BJ (cell line): Measurements from ENCODE around the gene CTSW. TPM values are rescaled to one million over a fixed set of nuclear protein-coding genes. Genes with fewer than 3 reads are reported as not detected.
"Not testable (repeated sequence)": the region's sequence is repeated elsewhere in the genome, so short reads cannot be mapped to it uniquely, and the experiment has no call there.

Experiments
- CTCF ChIA-PET: fragments of 350-600 bp; formaldehyde crosslinking; extraction: SDS; loops from one replicate; lab custom pipeline; 2021; ENCODE audit warnings: antibody characterized with exemption, inconsistent platforms; lab: Yijun Ruan, JAX
- POLR2A ChIA-PET: fragments of 300-600 bp; sonication (Branson Sonifier 250); formaldehyde crosslinking; extraction: SDS; loops from one replicate; lab custom pipeline; 2021; ENCODE audit warnings: antibody characterized with exemption; lab: Charles Lee
- DNase-seq: peaks from one replicate; pipeline ENCODE4 v3.0.0-alpha.2; 2011; ENCODE audit warnings: low read depth
- H3K27me3 ChIP-seq: 2 replicates; pipeline ENCODE4 v1.6.0; 2011; ENCODE audit warnings: low read length; ENCODE audit not compliant: control insufficient read depth, insufficient read depth
- H3K36me3 ChIP-seq: 2 replicates; pipeline ENCODE4 v1.5.1; 2011; ENCODE audit warnings: low read length; ENCODE audit not compliant: control insufficient read depth, insufficient read depth
- H3K4me3 ChIP-seq: 2 replicates; pipeline ENCODE4 v1.5.1; 2011; ENCODE audit warnings: low read depth, mild to moderate bottlenecking, control low read depth, low read length
- polyA plus RNA-seq: library from polyadenylated mRNA; depleted of rRNA; stranded (reverse); fragments of >200 nt; gene quantifications from 2 replicates; pipeline ENCODE4 v1.2.3, GENCODE V29; 2011
- TF ChIP-seq, protein P1 (sequence below): IDR thresholded peaks from 2 replicates; pipeline ENCODE4 v1.5.1; 2011; ENCODE audit warnings: low read depth, mild to moderate bottlenecking, control low read depth, inconsistent platforms, low read length, moderate library complexity; ENCODE audit not compliant: insufficient read depth

Gene CTSW
- polyA plus RNA-seq, 1 experiment, result 0.21 TPM

DNA sequence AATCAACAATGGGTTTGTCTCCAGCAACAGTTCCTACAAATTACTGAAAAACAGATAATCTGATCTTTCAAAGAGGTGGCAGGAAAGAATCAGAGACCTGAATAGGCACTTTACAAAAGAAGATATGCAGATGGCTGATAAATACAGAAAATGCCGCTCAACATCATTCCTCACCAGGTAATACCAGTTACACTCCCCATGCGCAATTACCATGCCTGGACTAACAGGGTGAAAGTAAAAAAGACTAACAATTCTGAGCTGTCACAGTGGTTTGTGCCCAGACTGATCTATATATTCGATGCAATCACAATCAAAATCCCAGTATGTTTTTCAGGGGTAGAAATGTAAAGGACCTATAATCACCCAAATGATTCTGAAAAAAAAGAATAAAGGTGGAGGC is 35.8 kb upstream of the CTSW start:
- no peak overlapping the region for H3K4me3 ChIP-seq
- no peaks in the 10 kb centered on the region for H3K36me3 ChIP-seq
- DNase-seq, result no peak
- no peaks in the 10 kb centered on the region for H3K27me3 ChIP-seq
- CTCF ChIA-PET, result interaction anchor here (0.8 kb wide), 1 partner anchor 11 kb away, joined by 3 read pairs; no protein-coding TSS in a partner anchor
- POLR2A ChIA-PET, result no interaction called here
- TF ChIP-seq, protein P1, sequence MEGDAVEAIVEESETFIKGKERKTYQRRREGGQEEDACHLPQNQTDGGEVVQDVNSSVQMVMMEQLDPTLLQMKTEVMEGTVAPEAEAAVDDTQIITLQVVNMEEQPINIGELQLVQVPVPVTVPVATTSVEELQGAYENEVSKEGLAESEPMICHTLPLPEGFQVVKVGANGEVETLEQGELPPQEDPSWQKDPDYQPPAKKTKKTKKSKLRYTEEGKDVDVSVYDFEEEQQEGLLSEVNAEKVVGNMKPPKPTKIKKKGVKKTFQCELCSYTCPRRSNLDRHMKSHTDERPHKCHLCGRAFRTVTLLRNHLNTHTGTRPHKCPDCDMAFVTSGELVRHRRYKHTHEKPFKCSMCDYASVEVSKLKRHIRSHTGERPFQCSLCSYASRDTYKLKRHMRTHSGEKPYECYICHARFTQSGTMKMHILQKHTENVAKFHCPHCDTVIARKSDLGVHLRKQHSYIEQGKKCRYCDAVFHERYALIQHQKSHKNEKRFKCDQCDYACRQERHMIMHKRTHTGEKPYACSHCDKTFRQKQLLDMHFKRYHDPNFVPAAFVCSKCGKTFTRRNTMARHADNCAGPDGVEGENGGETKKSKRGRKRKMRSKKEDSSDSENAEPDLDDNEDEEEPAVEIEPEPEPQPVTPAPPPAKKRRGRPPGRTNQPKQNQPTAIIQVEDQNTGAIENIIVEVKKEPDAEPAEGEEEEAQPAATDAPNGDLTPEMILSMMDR, result no peak

- DNase-seq, result no peak
- Histone ChIP-seq H3K36me3 (no peaks in the 10 kb centered on the region), H3K27me3 (no peaks in the 10 kb centered on the region), H3K4me3 (no peak overlapping the region)
- TF ChIP-seq, protein P1, result no peak
- ChIA-PET POLR2A (interaction anchor here (0.6 kb wide), 1 partner anchor 1592 kb away, joined by 3 read pairs; no protein-coding TSS in a partner anchor), CTCF (interaction anchor here (0.7 to 1.8 kb wide), 2 partner anchors 132 to 141 kb away, joined by 4 to 5 read pairs; partner anchors contain the start of gene KAT5)
Observed at GRCh38 chr11:65844231-65844872, 35.3 kb upstream of the CTSW start.

DNA sequence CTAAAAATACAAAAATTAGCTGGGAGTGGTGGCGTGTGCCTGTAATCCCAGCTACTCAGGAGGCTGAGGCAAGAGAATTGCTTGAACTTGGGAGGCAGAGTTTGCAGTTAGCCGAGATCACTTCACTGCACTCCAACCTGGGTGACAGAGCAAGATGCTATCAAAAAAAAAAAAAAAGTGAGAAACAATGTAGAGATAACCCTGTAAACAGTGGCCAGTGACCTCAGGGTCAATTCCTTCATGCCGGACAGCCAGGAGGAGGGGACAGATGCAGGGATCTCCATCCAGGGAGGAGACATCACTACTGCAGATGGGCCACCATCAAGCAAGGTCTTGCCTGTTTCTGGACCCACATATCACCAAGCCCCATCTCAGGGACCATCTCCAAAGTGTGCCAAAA is 31.9 kb upstream of the CTSW start:
- Histone ChIP-seq H3K4me3 (no peak overlapping the region), H3K36me3 (peaks cover 19% of the 10 kb centered on the region), H3K27me3 (no peaks in the 10 kb centered on the region)
- ChIA-PET CTCF (interaction anchor here (1.1 to 2.1 kb wide), 4 partner anchors 12 to 142 kb away, joined by 3 to 9 read pairs (median 4); partner anchors contain the start of gene KAT5), POLR2A (no interaction called here)
- no peak for DNase-seq
- TF ChIP-seq, protein P1, result no peak

GRCh38 chr11:65848693-65849092 is 30.9 kb upstream of the CTSW start:
- CTCF ChIA-PET, result interaction anchor here (1.1 to 2.1 kb wide), 3 partner anchors 11 to 143 kb away, joined by 3 to 9 read pairs (median 3); no protein-coding TSS in a partner anchor
- POLR2A ChIA-PET, result interaction anchor here (0.7 kb wide), 1 partner anchor 244 kb away, joined by 8 read pairs; no protein-coding TSS in a partner anchor
- not testable (repeated sequence) for DNase-seq

GRCh38 chr11:65849366-65849765 is 30.3 kb upstream of the CTSW start:
- DNase-seq, result no peak
- no peak overlapping the region for H3K4me3 ChIP-seq
- ChIA-PET CTCF (interaction anchor here (1.0 to 2.6 kb wide), 8 partner anchors 9 to 173 kb away, joined by 3 to 9 read pairs (median 4); partner anchors contain the start of genes EFEMP2, KAT5 and MUS81), POLR2A (interaction anchor here (0.7 kb wide), 1 partner anchor 245 kb away, joined by 8 read pairs; no protein-coding TSS in a partner anchor)
- H3K27me3 ChIP-seq, result no peaks in the 10 kb centered on the region
- TF ChIP-seq, protein P1, result no peak
- H3K36me3 ChIP-seq, result peaks cover 32% of the 10 kb centered on the region

More at GRCh38 chr11:65848693-65849092, 30.9 kb upstream of the CTSW start:
- peaks cover 27% of the 10 kb centered on the region for H3K36me3 ChIP-seq
- H3K27me3 ChIP-seq, H3K4me3 ChIP-seq: not testable (repeated sequence)
